NCI-H1417 treated with DMSO at 0.1 percent for 48 hours (cell line): ENCODE data around the gene FOXP1.

Source experiments
- DNase-seq: peaks from one replicate; lab custom pipeline; 2025; lab: John Stamatoyannopoulos, UW

Gene FOXP1

GRCh38 chr3:71372241-71372768 lies 211.2 kb downstream of the FOXP1 start:
- no peak for DNase-seq

GRCh38 chr3:71371282-71371681 lies 212.2 kb downstream of the FOXP1 start:
- no peak for DNase-seq

- no peak for DNase-seq
These were observed 213.1 kb downstream of the FOXP1 start for GRCh38 chr3:71370467-71370866.

- no peak for DNase-seq
These were observed 213.7 kb downstream of the FOXP1 start for GRCh38 chr3:71369701-71370391.

- DNase-seq = no peak
These were observed 216.4 kb downstream of the FOXP1 start for GRCh38 chr3:71366988-71367604.

- DNase-seq = no peak
These were observed 222.1 kb downstream of the FOXP1 start for GRCh38 chr3:71361334-71361890.

- DNase-seq = no peak
These were observed 222.8 kb downstream of the FOXP1 start for GRCh38 chr3:71360764-71361163.

- DNase-seq = no peak
These were observed 223.3 kb downstream of the FOXP1 start for GRCh38 chr3:71360180-71360579.

- DNase-seq = no peak
These were observed 225.3 kb downstream of the FOXP1 start for GRCh38 chr3:71358243-71358642.

GRCh38 chr3:71356265-71356664 lies 227.3 kb downstream of the FOXP1 start:
- DNase-seq = no peak

GRCh38 chr3:71355862-71356261 lies 227.7 kb downstream of the FOXP1 start:
- no peak for DNase-seq

- no peak for DNase-seq
These were observed 228.5 kb downstream of the FOXP1 start for GRCh38 chr3:71355037-71355436.

- no peak for DNase-seq
These were observed 232.0 kb downstream of the FOXP1 start for GRCh38 chr3:71351403-71352149.

- DNase-seq = no peak
These were observed 232.5 kb downstream of the FOXP1 start for GRCh38 chr3:71350998-71351397.

- DNase-seq = no peak
These were observed 234.7 kb downstream of the FOXP1 start for GRCh38 chr3:71348831-71349230.

- DNase-seq = no peak
These were observed 235.4 kb downstream of the FOXP1 start for GRCh38 chr3:71348001-71348632.

GRCh38 chr3:71346061-71346460 lies 237.5 kb downstream of the FOXP1 start:
- DNase-seq = no peak

- DNase-seq = no peak
These were observed 238.0 kb downstream of the FOXP1 start for GRCh38 chr3:71345429-71346040.

- DNase-seq = no peak
These were observed 241.8 kb downstream of the FOXP1 start for GRCh38 chr3:71341721-71342120.

- DNase-seq = no peak
These were observed 244.5 kb downstream of the FOXP1 start for GRCh38 chr3:71339049-71339448.

GRCh38 chr3:71332813-71333212 lies 250.7 kb downstream of the FOXP1 start:
- no peak for DNase-seq

GRCh38 chr3:71330909-71331308 lies 252.6 kb downstream of the FOXP1 start:
- no peak for DNase-seq
